Muscle layer of colon (tissue), 2 donors: ENCODE data around the gene TASP1.

Experiments used
- H3K27ac ChIP-seq: one replicate; pipeline ENCODE4 v1.7.0; 2013; ENCODE audit warnings: low read depth, mild to moderate bottlenecking, low read length, moderate library complexity
- H3K27me3 ChIP-seq, 2 donors: one replicate each; pipeline ENCODE4 v1.7.0; 2013; ENCODE audit warnings: low read length in 2 of 2, mild to moderate bottlenecking in 2 of 2; ENCODE audit not compliant: insufficient read depth in 2 of 2, control insufficient read depth in 1 of 2
- H3K36me3 ChIP-seq: one replicate; pipeline ENCODE4 v1.7.0; 2013; ENCODE audit warnings: mild to moderate bottlenecking, low read length; ENCODE audit not compliant: insufficient read depth
- H3K4me1 ChIP-seq: one replicate; pipeline ENCODE4 v1.7.0; 2013; ENCODE audit warnings: mild to moderate bottlenecking, low read length; ENCODE audit not compliant: insufficient read depth
- H3K4me3 ChIP-seq, 2 donors: one replicate each; pipeline ENCODE4 v1.7.0; 2013; ENCODE audit warnings: low read length in 2 of 2, low read depth in 1 of 2, mild to moderate bottlenecking in 1 of 2, moderate library complexity in 1 of 2
- H3K9ac ChIP-seq: one replicate; pipeline ENCODE4 v1.7.0; 2013; ENCODE audit warnings: low read length
- H3K9me3 ChIP-seq: one replicate; pipeline ENCODE4 v1.7.0; 2013; ENCODE audit warnings: mild to moderate bottlenecking, low read length
- donor health status: abdominal sarcoma.
- donor health status: Adenocarcinoma of cecum.

TASP1 gene

DNA sequence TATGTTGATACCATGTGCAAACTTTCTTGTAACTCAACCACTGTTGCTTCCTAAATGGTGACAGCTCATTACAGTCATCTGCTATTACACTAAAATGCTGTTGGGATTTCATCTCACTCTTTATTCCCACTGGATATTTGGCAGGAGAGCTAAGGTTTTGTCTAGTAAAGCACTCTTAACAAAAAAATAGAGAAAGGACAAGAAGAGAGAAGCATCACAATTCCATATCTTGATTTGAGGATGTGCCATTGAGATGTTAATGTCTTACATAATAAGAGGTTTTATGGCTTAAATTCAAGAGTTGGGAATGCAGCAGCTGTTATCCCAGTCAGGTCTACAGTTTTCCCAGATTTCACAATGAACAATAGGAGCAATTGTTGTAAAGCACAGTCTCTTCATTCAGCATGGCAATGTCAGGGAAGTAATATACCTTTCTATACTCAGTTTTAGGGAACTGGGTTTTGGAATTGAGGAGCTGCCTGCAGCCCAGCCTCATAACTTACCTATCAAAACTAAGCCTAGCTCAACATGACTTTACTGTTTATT lies 282.7 kb downstream of the TASP1 start:
- Histone ChIP-seq H3K4me3 (no peak overlapping the region), H3K4me1 (peaks cover 22% of the 10 kb centered on the region), H3K27ac (peak overlapping the region; percentile 14), H3K9me3 (no peaks in the 10 kb centered on the region), H3K9ac (no peak overlapping the region), H3K27me3 (no peaks in the 10 kb centered on the region), H3K36me3 (no peaks in the 10 kb centered on the region)

DNA sequence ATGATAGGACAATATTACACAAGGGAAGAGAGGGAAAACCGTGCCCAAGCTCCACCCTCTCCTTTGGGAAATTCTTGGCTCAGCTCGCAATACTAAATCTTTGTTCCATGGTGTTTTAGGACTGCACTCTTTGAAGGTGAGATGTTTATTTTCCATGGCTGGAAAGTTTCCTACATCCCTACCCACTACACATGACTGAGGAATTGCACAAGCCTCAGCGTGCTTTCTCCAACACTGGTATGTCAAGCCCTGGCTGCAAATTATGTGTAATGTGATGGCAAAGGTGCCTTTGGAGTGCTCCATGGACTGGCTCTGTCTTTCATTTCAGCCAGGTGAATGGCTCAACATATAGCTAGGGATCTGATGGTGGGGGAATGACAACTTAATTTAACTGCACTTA lies 283.3 kb downstream of the TASP1 start:
- Histone ChIP-seq H3K9ac (no peak overlapping the region), H3K4me3 (no peak overlapping the region), H3K4me1 (peaks cover 22% of the 10 kb centered on the region), H3K9me3 (no peaks in the 10 kb centered on the region), H3K27me3 (no peaks in the 10 kb centered on the region), H3K36me3 (no peaks in the 10 kb centered on the region), H3K27ac (peak overlapping the region; percentile 14)

DNA sequence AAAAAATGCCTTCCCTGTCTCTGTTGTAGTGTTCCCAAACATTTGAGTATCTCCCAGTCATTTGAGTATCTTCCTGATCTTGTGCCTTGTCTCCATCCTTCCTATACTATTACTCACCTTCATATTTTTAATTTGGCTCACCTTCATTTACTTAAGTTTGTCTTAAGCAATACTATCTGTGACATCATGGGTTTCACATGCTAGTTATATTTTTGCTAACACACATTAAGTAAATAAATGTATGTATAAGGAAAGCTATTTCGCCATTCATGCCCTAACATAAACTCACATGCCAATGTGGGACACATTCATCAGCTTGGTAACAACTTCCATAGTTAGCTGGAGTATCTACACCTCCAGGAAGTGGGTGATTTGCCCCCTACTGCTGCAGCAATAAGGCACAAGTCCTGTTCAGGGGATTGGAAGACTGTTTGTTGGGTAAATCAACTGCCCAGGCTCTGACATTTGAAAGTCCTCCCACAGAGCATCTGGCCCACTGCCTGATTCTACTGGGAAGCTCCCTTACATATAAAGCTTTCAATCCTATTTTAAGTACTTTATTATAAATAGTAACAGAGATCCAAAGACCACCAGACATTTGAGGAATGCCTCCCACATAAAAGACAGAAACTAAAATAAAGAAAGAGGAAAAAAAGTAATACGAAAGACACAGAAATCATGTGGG lies 285.3 kb downstream of the TASP1 start:
- H3K9me3 ChIP-seq = no peaks in the 10 kb centered on the region
- no peak overlapping the region for H3K27ac ChIP-seq
- no peak overlapping the region for H3K4me3 ChIP-seq
- H3K27me3 ChIP-seq = no peaks in the 10 kb centered on the region
- H3K9ac ChIP-seq = no peak overlapping the region
- H3K4me1 ChIP-seq = peaks cover 30% of the 10 kb centered on the region
- H3K36me3 ChIP-seq = no peaks in the 10 kb centered on the region

DNA sequence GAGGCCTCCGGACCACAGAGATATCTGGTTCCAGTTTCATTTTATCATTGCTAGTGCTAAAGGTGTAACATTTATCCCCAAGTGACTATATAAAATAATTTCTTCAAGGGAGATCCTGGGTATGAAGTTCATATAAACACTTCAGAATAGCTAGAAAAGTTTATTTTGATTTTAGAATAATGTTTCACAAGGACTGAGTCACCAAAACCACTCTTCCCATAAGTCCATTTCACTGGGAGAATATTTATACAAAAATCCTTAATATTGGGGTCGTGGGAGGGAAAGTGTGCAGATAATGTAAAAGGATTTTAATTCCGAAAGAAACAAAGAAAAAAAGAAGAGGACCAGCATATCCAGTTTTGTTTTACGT lies 289.5 kb downstream of the TASP1 start:
- Histone ChIP-seq H3K27me3 (no peaks in the 10 kb centered on the region), H3K36me3 (no peaks in the 10 kb centered on the region), H3K4me1 (peaks cover 33% of the 10 kb centered on the region), H3K27ac (no peak overlapping the region), H3K9ac (no peak overlapping the region), H3K9me3 (no peaks in the 10 kb centered on the region), H3K4me3 (no peak overlapping the region)

DNA sequence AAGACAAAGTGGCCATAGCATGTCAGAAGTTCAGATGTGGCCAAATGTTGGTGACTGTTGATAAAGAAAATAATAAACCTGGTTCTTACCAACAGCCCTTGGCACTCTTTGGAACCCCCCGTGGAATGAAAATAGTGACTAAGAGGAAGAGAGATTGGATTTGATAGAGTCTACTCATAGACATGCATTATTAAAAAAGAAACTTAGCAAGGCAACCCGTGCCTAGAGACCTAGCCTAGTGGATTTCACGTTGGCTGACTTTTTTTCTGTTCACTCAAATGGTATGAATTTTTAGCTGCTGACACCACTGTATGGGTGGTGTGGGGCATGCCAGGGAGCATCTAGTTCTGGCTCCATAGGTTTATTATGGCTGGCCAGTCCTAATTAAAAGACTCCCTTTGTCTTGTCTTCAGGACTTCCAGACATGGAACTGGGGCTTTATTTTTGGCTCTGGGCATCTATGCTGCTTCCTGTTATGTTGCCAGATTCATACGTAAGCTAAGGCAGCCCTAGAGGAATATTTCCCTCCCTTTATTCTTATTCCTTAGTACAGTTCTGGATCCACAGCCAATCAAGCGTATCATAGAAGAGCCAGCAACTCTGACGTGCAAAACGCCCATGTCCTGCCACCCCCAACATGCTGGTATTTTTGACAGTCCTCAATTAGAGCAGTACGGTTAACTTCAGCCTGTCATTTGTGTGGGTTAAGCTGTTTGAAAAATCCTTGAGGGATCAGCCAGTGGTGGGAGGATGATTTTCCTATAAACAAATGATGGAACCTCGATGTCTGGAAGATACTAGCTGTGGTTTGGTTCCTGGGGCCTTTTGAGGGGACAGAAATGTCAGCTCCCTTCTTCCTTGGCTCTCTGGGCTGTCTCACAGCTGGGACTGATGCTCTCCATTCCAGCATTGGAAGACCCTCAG lies 290.2 kb downstream of the TASP1 start:
- Histone ChIP-seq H3K4me3 (peak overlapping the region in 1 of 2 donors; percentile 25), H3K27ac (peak overlapping the region; percentile 17), H3K9ac (no peak overlapping the region)

DNA sequence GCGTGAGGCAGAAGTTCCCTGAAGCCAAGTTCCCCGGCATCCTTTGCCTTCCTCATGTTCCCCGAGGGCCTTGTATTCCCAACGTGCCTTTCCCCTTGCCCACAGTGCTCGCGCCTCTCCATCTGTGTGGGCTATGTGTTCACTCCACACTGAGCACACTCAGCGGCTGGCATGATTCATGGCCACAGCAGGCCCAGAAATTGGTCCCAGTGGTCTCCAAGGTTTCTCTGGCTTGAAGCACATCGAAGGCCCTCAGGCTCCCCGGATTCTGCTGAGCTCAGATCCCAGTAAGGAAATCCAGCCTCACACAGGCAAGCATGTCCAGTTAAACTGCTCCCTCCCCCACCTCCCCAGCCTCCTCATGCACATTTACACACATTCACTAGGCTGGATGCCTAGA lies 294.1 kb downstream of the TASP1 start:
- Histone ChIP-seq H3K4me1 (peaks cover 38% of the 10 kb centered on the region), H3K27ac (peak overlapping the region; percentile 28), H3K36me3 (no peaks in the 10 kb centered on the region), H3K27me3 (no peaks in the 10 kb centered on the region), H3K4me3 (no peak overlapping the region), H3K9ac (no peak overlapping the region), H3K9me3 (no peaks in the 10 kb centered on the region)

More for the DNA sequence above, 290.2 kb downstream of the TASP1 start:
- no peaks in the 10 kb centered on the region for H3K27me3 ChIP-seq
- H3K36me3 ChIP-seq = no peaks in the 10 kb centered on the region
- peaks cover 33% of the 10 kb centered on the region for H3K4me1 ChIP-seq
- no peaks in the 10 kb centered on the region for H3K9me3 ChIP-seq

DNA sequence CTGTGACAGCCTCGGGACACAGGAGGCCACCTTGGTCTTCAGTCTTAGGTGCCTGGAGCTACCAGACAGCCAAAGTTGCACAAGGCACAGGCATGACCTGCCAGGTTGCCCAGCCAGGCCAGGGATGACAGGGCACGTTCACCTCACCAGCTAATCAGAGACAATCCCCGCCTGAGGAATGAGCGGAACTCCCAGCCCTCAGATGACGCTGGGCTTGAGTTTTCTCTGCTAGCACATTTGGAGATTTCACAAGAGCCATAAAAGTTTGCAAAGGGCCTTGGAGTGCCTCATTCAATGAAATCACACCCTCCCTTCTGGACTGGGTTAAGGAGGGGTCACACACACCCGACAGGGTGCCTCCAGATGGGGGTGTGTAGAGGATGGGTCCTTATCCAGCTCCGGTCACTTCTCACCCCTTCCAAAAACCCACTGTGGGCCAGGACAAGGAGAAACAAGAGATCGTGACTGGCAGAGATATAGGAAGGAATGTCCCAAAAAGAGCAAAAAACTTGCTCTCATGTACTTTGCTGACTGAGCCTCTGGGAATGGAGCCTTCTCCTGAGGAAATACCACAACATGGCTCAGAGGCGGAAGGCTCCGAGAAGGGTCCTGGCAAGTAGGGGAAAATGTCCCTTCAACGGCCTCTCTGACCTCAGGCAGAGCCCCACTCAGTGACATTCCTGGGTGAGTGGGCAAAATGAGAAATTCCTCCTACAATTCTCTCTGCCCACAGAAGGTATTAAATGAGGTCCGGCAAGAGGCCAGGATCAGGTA lies 296.1 kb downstream of the TASP1 start:
- H3K9ac ChIP-seq = no peak overlapping the region
- H3K27ac ChIP-seq = no peak overlapping the region
- H3K4me1 ChIP-seq = peaks cover 32% of the 10 kb centered on the region
- no peaks in the 10 kb centered on the region for H3K9me3 ChIP-seq
- H3K4me3 ChIP-seq = no peak overlapping the region
- no peaks in the 10 kb centered on the region for H3K36me3 ChIP-seq
- no peaks in the 10 kb centered on the region for H3K27me3 ChIP-seq

DNA sequence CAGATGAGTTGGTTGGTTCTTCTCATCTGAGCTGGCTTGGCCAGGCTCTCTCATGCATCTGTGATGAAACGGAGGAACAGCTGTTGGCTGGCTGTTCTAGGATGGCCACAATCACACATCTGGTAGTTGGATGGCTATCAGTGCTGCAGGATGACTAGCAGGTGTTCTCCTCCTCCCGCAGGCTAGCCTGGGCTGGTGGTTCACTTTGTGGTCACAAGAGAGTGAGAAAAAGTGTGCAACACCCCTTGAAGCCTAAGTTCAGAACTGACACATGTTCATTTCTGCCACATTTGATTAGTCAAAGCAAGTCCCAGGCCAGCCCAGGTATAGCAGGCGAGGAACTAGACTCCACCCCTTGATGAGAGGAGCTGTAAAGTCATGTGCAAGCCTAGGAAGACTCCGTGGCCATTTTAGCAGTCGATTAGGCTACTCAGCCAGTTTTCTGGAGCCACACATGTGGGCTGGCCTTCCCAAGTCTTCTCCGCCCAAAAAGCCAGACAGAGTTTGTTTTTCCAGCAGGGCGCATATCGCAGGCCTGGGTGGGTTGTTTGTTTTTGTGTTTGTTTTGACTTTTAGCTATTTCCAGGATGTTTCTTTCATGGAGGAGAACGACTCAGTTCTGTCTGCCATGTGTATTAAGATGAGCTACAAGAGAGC lies 296.9 kb downstream of the TASP1 start:
- Histone ChIP-seq H3K9ac (no peak overlapping the region), H3K27me3 (no peaks in the 10 kb centered on the region), H3K9me3 (no peaks in the 10 kb centered on the region), H3K4me1 (peaks cover 35% of the 10 kb centered on the region), H3K36me3 (no peaks in the 10 kb centered on the region), H3K27ac (no peak overlapping the region), H3K4me3 (no peak overlapping the region)

DNA sequence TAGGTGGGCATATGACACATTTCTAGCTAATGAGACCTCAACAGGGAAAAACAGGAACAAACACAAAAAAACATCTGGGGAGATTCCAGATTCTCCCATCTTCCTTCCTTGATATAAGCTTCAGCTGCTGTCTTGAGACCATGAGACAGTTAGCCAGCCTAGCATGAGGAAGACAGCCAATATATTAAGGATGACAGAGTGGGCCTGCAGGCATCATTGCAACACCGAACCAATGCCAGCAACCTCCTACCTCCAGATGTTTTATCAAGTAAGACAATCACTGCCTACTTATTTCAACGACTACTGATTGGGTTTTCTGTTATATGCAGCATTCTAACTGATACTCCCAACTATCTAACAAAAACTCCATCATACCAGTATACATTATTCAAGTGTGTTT lies 298.6 kb downstream of the TASP1 start:
- Histone ChIP-seq H3K9me3 (no peaks in the 10 kb centered on the region), H3K36me3 (no peaks in the 10 kb centered on the region), H3K9ac (no peak overlapping the region), H3K27me3 (no peaks in the 10 kb centered on the region), H3K27ac (no peak overlapping the region), H3K4me3 (no peak overlapping the region), H3K4me1 (peaks cover 22% of the 10 kb centered on the region)
